Peyer's patch (tissue), 4 donors: ENCODE data around the gene HKDC1. TPM values are rescaled to one million over a fixed set of nuclear protein-coding genes. Genes with fewer than 3 reads are reported as not detected.

Source experiments
- DNase-seq, 3 donors: peaks; one replicate each; pipeline ENCODE4 v3.0.0-alpha.2; 2017 to 2019
- H3K27ac ChIP-seq, 4 donors: fragments of 200-600 bp; sonication (generic); one replicate each; pipeline ENCODE4 v1.5.1; 2016 to 2019
- H3K27me3 ChIP-seq, 2 donors: fragments of 200-600 bp; sonication (generic); one replicate each; pipeline ENCODE4 v1.5.1; 2019
- H3K36me3 ChIP-seq, 3 donors: fragments of 200-600 bp; sonication (generic); one replicate each; pipeline ENCODE4 v1.5.1; 2016 to 2019
- H3K4me1 ChIP-seq, 4 donors: fragments of 200-600 bp; sonication (generic); one replicate each; pipeline ENCODE4 v1.5.1; 2016 to 2019
- H3K4me3 ChIP-seq, 4 donors: fragments of 200-600 bp; sonication (generic); 1 replicate in 3 of 4; 2 replicates in 1 of 4; pipeline ENCODE4 v1.5.1; 2016 to 2019; ENCODE audit warnings: mild to moderate bottlenecking in 1 of 4
- H3K9me3 ChIP-seq, 4 donors: fragments of 200-600 bp; sonication (generic); one replicate each; pipeline ENCODE4 v1.5.1; 2016 to 2019; ENCODE audit warnings: mild to moderate bottlenecking in 1 of 4
- CTCF ChIP-seq, 6 experiments: fragments of 450-650 bp in 4 of 6; fragments of 200-600 bp in 2 of 6; sonication (generic) in 1 of 6; IDR thresholded peaks; one replicate each; pipeline ENCODE4 v1.5.1; 2017 to 2019; ENCODE audit warnings: antibody characterized with exemption in 6 of 6, mild to moderate bottlenecking in 3 of 6, moderate library complexity in 1 of 6
- POLR2A ChIP-seq, 2 donors: fragments of 450-650 bp; IDR thresholded peaks; one replicate each; pipeline ENCODE4 v1.5.1; 2017; ENCODE audit warnings: antibody characterized with exemption in 2 of 2, mild to moderate bottlenecking in 2 of 2, moderate library complexity in 2 of 2
- total RNA-seq, 4 donors: library from RNA; depleted of rRNA; stranded (reverse); fragments of >200 nt; gene quantifications; one replicate each; pipeline ENCODE4 v1.1.0, GENCODE V29; 2016

Gene HKDC1
- total RNA-seq, 4 donors from 2014 or later, result 53.6 to 207 (median 184) TPM

- H3K27ac ChIP-seq, result peak within 1 kb of the TSS; percentile 86 to 92 (median 90)
- peaks cover 0 to 15% (median 0%) of the 10 kb centered on the region in 3 donors for H3K36me3 ChIP-seq
- peaks cover 0 to 22% (median 6%) of the 10 kb centered on the region in 4 donors for H3K4me1 ChIP-seq
- DNase-seq, result peak; percentile 89 to 99 (median 97)
- H3K4me3 ChIP-seq, result peak within 1 kb of the TSS; percentile 84 to 99 (median 90)
- H3K27me3 ChIP-seq, result no peaks in the 10 kb centered on the region
- peak; percentile 50 to 69 for TF ChIP-seq POLR2A (IDR thresholded peaks at IDR 0.05)
- peak in 3 of 6 experiments; percentile 2 to 18 (median 3) for TF ChIP-seq CTCF (IDR thresholded peaks at IDR 0.05)
- no peaks in the 10 kb centered on the region for H3K9me3 ChIP-seq
Observed at GRCh38 chr10:69179743-69180524, 40.2 kb upstream of the HKDC1 start, which contains the start of gene SUPV3L1. TSS of gene SUPV3L1 (plus strand) at chr10:69180234. CDS start at chr10:69180292, 58 bp downstream.

DNA sequence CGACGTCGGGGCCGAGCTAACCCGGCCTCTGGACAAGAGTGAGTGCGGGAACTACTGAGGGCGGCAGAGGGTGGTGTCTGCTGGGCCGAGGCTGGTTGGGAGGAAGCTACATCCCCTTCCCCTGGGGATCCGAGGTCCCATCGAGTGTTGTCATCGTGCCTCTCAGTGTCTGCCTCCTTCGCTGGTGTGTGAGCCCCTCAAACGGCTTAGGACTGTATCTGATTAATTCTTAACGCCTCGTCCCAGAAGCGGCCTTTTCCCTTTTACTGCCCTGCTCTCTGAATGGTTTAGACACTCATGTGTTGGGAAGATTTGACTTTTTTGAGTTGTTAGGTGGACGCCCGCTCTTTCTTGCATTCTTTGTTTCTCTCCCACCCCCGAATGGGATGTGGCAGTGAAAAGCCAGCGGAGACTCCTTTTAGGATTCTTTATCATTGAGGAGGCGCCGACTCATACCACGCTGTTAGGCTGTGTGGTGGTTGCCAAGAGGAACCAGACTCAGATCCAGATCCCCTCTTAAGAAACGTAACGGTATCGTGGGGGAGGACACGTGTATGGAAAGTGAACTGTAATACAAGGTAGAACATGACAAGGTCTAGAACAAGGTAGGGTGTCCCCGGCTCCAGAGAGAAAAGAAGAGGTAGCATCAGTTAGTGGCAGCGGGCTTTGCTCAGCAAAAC lies 39.5 kb upstream of the HKDC1 start:
- no peak for DNase-seq
- H3K4me3 ChIP-seq, result peak overlapping the region; percentile 84 to 99 (median 90)
- TF ChIP-seq POLR2A (IDR thresholded peaks at IDR 0.05), result no peak
- no peak for TF ChIP-seq CTCF (IDR thresholded peaks at IDR 0.05)

DNA sequence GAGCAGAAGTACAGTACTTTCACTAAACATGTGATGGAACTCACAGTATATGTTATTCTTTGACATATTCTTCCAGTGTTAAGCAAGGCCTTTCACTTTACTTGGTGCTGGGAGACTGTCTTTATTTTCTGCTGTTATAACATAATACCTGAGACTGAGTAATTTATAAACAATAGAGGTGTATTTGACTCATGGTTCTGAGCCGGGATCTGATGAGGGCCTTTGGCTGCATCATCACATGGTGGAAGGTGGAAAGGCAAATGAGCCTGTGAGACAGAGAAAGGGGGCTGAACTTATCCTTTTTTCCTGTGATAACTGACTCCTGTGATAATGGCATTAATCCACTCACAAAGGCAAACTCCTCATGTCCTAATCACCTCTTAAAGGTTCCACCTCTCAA lies 38.7 kb upstream of the HKDC1 start:
- H3K27ac ChIP-seq, result no peak overlapping the region
- TF ChIP-seq CTCF (IDR thresholded peaks at IDR 0.05), result no peak
- TF ChIP-seq POLR2A (IDR thresholded peaks at IDR 0.05), result no peak
- H3K4me1 ChIP-seq, result peaks cover 0 to 22% (median 6%) of the 10 kb centered on the region in 4 donors
- DNase-seq, result no peak
- H3K27me3 ChIP-seq, result no peaks in the 10 kb centered on the region
- H3K4me3 ChIP-seq, result peak overlapping the region in 2 of 4 donors; percentile 84 to 99
- no peaks in the 10 kb centered on the region for H3K9me3 ChIP-seq
- H3K36me3 ChIP-seq, result peaks cover 0 to 18% (median 0%) of the 10 kb centered on the region in 3 donors

More for the DNA sequence above, 39.5 kb upstream of the HKDC1 start:
- no peaks in the 10 kb centered on the region for H3K9me3 ChIP-seq
- peaks cover 0 to 22% (median 6%) of the 10 kb centered on the region in 4 donors for H3K4me1 ChIP-seq
- H3K36me3 ChIP-seq, result peaks cover 0 to 15% (median 0%) of the 10 kb centered on the region in 3 donors
- H3K27ac ChIP-seq, result peak overlapping the region; percentile 86 to 92 (median 90)
- no peaks in the 10 kb centered on the region for H3K27me3 ChIP-seq

GRCh38 chr10:69182005-69182404 lies 38.1 kb upstream of the HKDC1 start:
- H3K9me3 ChIP-seq, result no peaks in the 10 kb centered on the region
- no peak overlapping the region for H3K27ac ChIP-seq
- DNase-seq, result no peak
- H3K4me3 ChIP-seq, result no peak overlapping the region
- H3K27me3 ChIP-seq, result no peaks in the 10 kb centered on the region
- H3K36me3 ChIP-seq, result peaks cover 0 to 24% (median 0%) of the 10 kb centered on the region in 3 donors
- no peak for TF ChIP-seq CTCF (IDR thresholded peaks at IDR 0.05)
- no peak for TF ChIP-seq POLR2A (IDR thresholded peaks at IDR 0.05)
- peaks cover 0 to 22% (median 6%) of the 10 kb centered on the region in 4 donors for H3K4me1 ChIP-seq

DNA sequence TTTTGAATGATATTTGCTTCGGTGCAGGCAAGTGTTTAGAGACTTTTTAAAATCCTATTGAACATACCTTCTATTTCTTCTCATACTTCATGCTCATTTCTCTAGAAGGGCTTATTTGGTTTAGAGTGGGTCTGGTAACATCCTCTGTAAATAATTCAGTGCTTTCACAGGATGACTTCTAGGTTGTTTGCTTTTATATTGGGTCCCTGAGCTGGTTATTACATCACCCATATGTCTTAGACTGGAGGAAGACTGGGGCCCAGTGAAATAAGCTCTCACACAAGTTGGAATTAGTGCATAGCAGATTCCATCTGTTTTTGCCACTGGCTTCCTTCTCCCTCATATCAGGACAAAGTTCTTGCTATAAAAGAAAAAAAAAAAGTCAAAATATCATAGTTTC lies 33.6 kb upstream of the HKDC1 start:
- no peak for TF ChIP-seq CTCF (IDR thresholded peaks at IDR 0.05)
- no peak for TF ChIP-seq POLR2A (IDR thresholded peaks at IDR 0.05)
- peaks cover 0 to 52% (median 0%) of the 10 kb centered on the region in 3 donors for H3K36me3 ChIP-seq
- no peaks in the 10 kb centered on the region for H3K9me3 ChIP-seq
- DNase-seq, result no peak
- H3K4me3 ChIP-seq, result no peak overlapping the region
- H3K4me1 ChIP-seq, result peaks cover 0 to 7% (median under 1%) of the 10 kb centered on the region in 4 donors
- H3K27me3 ChIP-seq, result no peaks in the 10 kb centered on the region
- no peak overlapping the region for H3K27ac ChIP-seq
